HG03039 (cell line): ENCODE data around the gene SHC4.
"Not testable (repeated sequence)": the region's sequence is repeated elsewhere in the genome, so short reads cannot be mapped to it uniquely, and the experiment has no call there.

Experiments used
- ATAC-seq: cut with Tn5 transposase; IDR thresholded peaks from one replicate; pipeline ENCODE4 v1.9.1; 2021; ENCODE audit warnings: mild to moderate bottlenecking, moderate library complexity; ENCODE audit not compliant: unreplicated experiment

The SHC4 gene

DNA sequence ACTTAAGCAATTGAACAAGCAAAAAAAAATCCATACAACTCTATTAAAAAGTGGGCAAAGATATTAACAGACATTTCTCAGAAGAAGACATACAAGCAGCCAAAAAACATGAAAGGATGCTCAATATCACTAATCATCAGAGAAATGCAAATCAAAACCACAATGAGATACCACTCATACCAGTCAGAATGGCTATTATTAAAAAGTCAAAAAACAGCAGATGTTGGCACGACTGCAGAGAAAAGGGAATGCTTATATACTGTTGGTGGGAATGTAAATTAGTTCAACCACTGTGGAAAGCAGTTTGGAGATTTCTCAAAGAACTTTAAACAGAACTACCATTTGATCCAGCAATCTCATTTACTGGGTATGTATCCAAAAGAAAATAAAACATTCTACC, 7.2 kb upstream of the SHC4 start:
- not testable (repeated sequence) for ATAC-seq

- no peak for ATAC-seq
These were observed 4.3 kb upstream of the SHC4 start for GRCh38 chr15:48968066-48968465.

GRCh38 chr15:48967336-48967735, 3.6 kb upstream of the SHC4 start:
- ATAC-seq, result no peak

DNA sequence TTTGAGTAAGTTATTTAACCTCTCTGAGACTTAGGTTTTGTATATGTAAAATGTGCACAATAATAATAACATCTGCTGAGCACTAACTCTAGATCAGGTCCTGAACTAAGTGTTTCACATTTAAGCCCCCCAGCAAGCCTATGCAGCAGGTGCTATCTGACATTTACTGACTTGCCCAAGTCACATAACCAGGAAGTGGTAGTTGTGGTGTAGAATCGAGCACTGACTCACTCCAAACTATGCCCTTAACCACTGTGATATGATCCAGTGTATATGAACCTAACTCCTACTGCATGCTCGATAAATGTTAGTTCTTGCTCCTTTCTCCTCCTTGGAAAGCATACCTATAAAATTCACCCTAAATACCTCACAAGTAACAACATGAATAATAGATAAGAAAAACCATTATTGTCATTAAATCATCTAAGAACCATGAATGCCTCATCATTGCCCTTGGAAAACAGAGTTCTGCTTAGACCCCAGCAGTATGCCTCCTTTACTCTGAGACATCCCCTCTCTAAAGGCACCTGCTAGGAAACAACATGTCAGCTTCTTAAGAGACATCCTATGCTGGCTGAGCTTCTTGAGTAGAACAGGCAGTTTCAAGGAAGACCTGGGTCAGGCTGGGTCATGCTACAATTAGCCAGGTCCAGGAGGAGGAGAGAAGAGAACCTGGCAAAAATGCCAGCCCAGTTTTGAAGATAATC, 3.0 kb upstream of the SHC4 start:
- ATAC-seq, result peak; percentile 77

DNA sequence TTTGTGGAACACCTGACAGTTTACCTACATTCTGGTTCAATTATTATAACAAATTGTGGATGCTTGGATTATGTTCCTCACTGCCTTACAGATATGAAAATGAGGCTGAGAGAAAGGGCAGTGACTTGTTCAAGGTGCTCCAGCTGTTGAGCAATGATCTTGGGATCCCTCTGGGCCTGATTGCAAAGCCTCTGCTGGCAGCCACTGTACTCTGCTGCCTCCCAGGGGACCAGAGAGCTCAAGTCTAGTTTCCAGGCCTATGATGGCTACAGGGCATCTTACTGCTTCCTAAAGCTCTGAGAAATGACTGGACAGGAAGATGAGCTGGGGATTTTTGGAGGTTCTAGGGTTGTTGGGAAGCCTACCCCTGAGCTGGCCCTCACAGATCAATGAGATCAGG, 2.3 kb upstream of the SHC4 start:
- peak; percentile 44 for ATAC-seq

DNA sequence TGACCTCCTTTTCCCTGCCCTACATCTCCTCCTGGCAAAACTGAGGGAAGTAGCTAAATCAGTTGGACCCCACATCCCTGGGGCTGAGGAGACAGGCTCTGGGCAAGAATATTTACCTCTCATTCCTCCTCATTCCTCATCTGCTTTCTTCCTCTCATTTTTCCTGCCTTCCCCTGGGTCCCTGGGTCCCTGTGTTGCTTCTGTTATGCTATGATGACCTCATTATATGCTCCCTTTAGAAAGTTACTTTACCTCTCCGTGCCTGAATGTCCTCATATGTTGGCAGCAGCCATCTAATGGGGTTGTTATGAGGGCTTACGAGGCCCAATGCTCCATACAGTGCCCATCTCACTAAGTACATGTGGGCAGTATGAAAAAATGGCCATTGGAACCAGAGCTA, 1.2 kb upstream of the SHC4 start:
- ATAC-seq, result no peak

DNA sequence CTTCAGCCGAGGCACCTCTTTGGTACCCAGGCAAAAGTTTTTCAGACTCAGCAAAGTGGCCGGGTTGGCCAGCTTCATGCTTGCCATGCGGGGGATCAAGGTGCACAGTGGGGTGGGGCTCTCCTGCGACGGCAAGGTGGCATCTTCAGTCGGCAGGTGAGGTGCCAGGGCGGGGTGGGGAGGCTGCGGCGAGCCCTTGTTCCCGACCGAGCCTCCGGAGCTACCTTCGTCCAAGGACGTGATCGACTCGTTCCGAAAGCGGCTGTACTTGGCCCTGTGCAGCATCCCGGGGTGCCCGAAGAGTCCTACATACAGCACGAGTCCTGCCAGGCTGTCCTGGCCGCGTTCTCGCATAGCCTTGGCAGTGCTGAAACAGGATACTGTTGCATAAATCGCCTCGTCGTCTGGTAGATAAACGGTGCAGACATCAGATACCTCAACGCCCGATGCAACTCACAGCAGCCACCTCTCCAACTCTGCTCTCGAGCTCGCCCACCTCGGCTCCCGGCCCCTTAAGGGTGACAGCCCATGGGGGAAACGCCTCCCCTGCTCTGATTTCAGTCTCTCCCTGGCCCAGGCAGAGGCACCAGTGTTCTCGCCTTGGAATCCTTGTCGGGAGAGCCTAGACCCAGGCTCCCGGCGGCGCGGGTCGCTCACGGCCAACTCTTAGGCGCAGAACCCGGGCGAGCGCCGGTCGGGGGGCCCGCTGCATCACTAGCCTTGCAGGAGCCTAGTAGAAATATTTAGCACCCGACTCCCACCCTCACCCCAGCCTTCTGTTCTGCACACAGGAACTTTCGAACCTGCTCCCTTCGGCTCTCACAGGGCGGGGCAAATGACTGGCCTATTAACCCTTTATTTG, 826 bp downstream of the SHC4 start:
- ATAC-seq, result no peak

- no peak for ATAC-seq
These were observed 7.8 kb downstream of the SHC4 start for GRCh38 chr15:48955967-48956366.

DNA sequence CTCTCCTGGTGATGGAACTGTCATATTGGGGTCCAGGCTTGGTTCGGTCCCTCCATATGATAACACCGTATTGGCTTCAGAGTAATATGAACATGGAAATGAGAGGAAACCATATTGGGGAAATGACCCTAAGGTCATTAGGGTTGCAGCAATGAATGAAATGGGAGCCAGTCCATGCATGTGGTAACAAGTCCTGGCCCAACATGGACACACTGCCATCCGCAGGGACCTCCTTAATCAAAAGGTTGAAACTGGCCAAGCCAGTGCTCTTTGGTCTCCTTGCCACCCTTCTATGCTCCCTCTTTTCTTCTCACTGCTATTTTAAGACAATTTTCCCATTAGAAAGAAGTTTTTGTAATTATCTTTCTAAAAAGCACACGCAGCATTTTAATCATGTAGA, 8.3 kb downstream of the SHC4 start:
- ATAC-seq, result no peak

DNA sequence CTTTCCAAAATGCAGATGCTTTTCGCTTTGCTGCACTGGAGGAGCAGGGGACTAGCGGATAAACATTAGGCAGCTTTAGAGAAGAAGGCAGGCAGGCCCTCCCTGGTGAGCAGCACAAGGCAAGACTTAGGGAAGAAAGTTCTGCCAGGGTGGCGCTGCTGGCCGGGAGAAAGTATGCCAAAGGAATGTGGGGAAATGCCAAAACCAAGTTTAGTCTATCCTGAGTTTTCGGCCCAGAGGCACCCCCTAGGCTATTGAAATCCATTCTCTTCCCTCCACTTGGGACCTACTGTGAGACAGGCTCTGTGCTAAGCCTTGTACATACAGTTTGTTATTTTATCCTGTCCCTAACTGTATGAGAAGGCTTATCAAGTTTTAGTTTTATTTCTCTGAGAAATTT, 9.2 kb downstream of the SHC4 start:
- ATAC-seq, result no peak

GRCh38 chr15:48946840-48947187, 16.9 kb downstream of the SHC4 start:
- ATAC-seq, result no peak

DNA sequence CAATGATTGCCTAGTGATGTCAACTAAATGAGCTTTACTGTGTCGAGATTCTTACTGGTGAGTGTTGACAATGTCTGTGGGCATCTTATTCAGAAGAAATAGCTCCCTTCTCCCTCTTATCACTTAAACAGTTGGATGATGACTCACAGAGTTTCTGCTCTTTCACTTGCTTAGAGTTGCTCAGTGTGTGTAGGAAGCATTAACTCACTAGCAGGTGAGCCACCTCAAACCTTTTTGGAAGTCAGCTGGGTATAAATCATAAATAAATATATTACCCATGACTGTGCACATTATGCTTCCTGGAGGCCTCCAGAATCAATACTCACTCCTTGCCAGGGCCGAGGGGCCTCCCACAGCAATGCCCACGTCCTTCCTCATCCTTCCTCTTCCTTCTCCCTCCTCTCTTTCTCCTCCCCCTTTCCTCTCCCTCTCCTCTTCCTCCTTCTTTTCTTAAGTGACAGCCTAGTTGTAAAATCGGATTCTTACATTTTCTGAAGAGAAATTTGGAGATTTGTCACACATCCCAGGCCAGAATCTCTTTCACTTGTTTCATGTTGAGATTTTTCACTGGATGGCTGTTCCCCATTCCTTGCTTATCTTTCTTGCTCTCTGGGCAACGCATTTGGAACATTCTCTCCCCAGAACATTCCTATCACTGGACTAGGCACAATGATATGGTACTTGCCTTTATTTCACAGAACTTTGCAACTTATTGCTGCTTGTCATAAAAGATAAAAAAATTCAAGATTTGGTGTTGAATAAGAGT, 17.5 kb downstream of the SHC4 start:
- no peak for ATAC-seq

GRCh38 chr15:48945386-48945785, 18.3 kb downstream of the SHC4 start:
- no peak for ATAC-seq

GRCh38 chr15:48941904-48942303, 21.8 kb downstream of the SHC4 start:
- ATAC-seq, result no peak

DNA sequence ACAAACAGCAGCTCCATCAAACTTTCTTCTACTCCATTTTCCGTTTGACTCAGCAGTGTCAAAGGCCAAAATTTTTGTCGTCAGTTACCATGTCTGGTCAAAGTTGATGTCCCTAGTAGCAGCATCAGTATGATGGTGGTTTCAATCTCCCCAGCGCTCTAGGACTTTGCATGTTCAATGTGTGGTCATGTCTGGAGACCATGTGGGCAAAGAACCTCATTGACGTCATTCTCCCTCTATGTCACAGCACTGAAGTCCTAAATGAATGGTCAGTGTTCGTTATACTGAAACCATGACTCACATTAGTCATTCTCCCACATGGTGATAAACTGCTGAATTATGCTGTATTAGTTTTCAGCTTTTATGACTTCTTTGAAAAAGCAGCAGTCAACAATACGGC, 23.2 kb downstream of the SHC4 start:
- ATAC-seq, result peak; percentile 82

DNA sequence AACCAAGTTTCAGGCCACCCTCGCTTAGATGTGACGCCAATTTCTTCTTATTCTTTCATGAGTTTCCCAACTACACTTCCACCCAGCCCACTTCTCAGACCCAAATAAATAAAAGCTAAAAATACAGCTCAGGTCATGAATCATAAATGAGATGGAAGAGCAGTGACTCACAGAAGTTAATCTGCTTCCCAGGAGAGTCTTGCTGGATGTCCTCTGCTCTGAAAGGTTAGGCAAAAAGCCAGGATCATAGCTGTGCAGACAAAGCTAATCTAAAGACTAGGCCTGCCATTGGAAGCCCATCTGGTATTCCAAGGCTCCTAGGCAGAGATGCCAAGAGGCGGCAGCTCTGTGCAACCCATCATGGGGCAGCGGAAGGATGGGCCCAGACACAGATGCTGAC, 24.1 kb downstream of the SHC4 start:
- no peak for ATAC-seq

- no peak for ATAC-seq
These were observed 25.8 kb downstream of the SHC4 start for GRCh38 chr15:48937886-48938285.

GRCh38 chr15:48936666-48937065, 27.1 kb downstream of the SHC4 start:
- no peak for ATAC-seq

GRCh38 chr15:48935236-48935635, 28.5 kb downstream of the SHC4 start:
- no peak for ATAC-seq

- no peak for ATAC-seq
These were observed 33.0 kb downstream of the SHC4 start for GRCh38 chr15:48930735-48931134.

DNA sequence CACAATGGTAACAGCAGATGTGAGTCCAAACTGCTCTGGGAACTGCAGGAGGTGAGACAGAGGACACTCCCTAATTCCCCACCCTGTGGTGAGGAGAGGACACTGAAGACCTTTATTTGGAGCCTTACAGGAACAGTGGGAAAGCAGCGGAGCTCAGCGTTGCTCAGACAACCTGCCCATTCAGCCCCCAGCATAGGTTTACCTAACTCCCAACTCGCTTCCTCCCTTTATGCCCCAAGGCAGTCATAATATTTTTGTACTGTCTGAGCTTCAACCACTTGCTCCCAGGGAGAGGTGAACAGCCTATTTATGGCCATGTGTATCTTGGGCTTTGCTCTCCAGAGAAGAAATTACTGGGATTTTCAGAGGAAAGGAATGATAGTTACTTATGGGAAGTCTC, 34.1 kb downstream of the SHC4 start:
- ATAC-seq, result no peak
